ENCODE measurements around the gene KCMF1.
A peak's percentile ranks its signal among the peaks of the same experiment; 100 is the strongest.
"Not testable (repeated sequence)": the region's sequence is repeated elsewhere in the genome, so short reads cannot be mapped to it uniquely, and the experiment has no call there.

Gene KCMF1

GRCh38 chr2:84970868-84971509 is at the start of gene KCMF1:
Gene KCMF1 (plus strand): TSS chr2:84971161. CDS start chr2:84971452, 291 bp downstream.
- peak; percentile 86 for DNase-seq

DNA sequence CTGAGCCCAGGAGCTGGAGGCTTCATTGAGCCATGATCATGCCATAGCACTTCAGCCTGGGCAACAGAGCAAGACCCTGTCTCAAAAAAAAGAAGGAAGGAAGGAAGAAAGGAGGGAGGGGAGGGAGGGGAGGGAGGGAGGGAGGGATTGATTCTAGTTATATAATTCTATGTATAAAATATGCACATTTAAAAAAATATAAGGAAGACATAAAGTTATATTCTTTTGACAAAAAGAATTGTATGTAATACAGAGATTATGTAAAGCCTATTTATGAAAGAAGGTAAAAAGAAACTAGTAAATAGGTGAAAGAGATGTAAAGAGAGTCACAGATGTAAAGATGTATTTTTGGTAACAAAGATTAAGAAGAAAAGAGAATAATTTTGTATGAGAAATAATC is 48.0 kb upstream of the KCMF1 start:
- no peak for DNase-seq

GRCh38 chr2:84924173-84925106 is 46.5 kb upstream of the KCMF1 start:
- peak; percentile 17 for DNase-seq

GRCh38 chr2:84925336-84925723 is 45.6 kb upstream of the KCMF1 start:
- no peak for DNase-seq

- DNase-seq = peak; percentile 96
Measured at GRCh38 chr2:84925724-84926376, 45.1 kb upstream of the KCMF1 start.

- no peak for DNase-seq
Measured at GRCh38 chr2:84927275-84927627, 43.7 kb upstream of the KCMF1 start.

- DNase-seq = no peak
Measured at GRCh38 chr2:84931384-84931821, 39.6 kb upstream of the KCMF1 start.

- DNase-seq = no peak
Measured at GRCh38 chr2:84938194-84938879, 32.6 kb upstream of the KCMF1 start.

DNA sequence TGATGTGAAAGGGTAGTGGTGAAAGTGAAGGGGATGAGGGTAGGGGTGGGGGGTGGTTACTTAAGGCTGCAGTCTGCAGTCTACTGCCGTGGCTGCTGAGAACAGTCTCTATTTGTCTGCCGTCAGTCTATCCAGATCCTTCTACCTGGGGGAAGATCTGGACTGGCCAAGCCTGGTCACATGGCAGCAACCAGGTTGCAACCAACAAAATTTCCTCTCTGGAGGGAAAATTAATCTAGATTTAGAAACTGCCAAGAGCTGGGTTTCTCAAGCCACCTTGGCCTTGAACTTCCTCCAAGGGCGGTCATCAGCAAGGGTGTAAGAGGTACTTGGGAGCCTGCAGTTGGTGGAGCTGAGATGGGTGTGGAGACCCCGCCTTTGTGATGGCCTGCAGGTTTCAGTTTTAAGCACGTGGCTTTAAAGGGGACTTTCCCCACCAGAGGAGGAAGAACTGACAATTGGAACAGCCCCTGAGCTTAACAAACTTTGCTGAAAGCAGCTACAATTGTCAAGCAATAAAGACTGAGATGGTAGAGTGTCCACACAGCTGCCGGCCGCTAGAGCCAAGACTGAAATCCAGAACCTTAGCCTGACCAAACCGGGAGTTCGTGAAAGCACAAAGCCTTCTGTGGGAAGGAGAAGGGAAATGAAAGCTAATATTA is 31.4 kb upstream of the KCMF1 start:
- no peak for DNase-seq

DNA sequence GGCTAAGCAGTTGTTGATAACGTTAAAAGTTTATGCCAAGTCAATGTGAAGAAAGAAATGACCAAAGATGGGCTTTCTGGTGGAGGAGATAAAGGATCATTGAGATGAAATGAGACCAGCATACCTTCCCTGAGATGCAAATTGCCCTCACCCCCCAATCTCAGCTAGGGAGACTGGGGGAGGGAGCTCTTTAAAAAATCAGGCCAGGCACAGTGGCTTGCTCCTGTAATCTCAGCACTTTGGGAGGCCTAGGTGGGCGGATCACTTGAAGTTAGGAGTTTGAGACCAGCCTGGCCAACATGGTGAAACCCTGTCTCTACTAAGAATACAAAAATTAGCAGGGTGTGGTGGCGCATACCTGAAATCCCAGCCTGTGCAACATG is 30.9 kb upstream of the KCMF1 start:
- DNase-seq = no peak

- no peak for DNase-seq
Measured at GRCh38 chr2:84940831-84941412, 30.0 kb upstream of the KCMF1 start.

- no peak for DNase-seq
Measured at GRCh38 chr2:84942166-84942565, 28.8 kb upstream of the KCMF1 start.

DNA sequence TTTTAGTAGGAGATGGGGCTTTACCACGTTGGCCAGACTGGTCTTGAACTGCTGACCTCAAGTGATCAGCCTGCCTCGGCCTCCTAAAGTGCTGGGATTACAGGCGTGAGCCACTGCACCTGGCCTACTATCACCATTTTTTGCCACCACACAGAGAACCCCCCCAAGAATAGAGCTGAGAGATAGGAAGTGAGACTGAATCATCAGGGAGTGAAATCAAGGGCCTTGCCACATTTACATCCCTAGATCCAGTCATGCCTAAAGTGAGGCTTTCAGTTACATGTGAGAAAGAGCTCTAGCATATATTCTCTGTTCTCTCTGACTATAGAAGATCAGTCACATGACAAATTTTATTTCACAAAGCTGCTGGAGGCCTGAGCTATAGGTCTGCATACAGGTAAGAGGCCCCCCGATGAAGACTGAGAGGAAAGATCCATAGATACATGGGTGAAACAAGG is 28.0 kb upstream of the KCMF1 start:
- DNase-seq = no peak

DNA sequence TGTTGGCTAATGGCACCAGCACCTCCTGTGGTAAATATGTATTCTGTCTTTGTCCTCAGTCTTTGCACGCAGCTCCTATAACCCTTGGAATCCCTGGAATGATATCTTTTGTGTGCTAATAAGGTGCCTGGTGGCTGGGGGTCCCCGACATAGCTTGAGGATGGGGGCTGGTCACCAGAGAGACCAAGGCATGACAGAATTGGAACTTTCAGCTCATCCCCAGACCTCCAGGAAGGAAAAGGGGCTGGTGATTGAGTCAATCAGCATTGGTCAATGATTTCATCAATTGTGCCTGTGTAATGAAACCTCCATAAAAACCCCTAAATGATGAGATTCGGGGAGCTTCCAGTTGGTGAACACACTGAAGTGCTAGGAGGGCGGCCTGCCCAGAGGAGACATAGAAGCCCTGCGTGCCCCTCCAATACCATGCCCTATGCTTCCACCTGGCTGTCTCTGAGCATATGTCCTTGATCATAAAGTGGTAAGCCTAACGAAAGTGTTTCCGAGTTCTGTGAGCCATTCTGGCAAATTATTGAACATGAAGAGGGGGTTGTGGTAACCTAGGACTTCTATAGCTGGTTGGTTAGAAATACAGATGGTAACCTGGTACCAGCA is 26.6 kb upstream of the KCMF1 start:
- no peak for DNase-seq

DNA sequence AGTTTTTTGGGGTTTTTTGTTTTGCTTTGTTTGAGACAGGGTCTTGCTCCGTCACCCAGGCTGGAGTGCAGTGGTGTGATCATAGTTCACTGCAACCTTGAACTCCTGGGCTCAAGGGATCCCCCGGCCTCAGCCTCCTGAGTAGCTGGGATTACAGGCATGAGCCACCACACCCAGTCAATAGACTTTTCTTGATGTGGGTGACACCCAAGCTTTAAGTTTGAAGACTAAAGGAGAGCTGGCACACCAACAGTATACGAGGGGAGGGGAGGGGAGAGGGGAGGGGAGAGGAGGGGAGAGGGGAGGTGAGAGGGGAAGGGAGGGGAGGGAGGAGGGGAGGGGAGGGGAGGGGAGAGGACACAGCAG is 25.1 kb upstream of the KCMF1 start:
- not testable (repeated sequence) for DNase-seq

DNA sequence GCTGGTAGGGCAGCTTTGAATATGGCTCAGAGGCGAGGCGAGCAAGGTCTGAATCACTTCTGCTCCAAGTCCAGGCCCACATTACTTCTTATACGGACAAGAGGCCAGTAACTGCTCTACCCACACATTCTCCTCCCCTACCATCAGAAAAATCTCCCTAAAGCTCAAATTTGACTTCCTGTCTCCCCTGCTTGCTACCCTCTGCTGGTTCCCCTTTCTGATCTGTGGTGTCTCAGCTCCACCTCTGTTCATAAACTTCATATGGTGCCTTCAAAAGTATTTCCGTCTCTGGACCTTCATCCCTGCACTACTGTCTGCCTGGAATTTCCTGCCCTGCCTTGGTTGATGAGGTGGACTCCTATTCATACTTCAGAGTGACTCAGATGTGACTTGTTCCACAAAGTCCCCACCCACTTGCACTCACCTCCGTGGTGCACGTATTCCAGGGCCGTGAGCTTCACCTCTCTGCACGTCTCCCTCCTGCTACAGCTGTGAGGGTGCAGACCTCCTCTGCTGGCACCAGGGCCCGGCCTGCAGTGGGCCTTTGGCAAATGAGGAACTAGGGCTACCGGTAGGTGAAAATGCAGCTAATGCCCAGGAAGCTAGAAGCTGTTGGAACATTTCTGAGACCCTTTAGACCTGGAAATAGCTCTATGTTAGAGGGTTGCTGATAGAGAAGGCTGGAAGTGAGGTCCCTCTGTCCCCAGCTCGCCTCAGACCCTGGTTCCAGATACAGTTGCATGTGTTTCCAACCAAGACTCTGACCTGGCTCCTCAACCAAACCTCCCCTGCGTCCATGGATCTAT is 24.6 kb upstream of the KCMF1 start:
- no peak for DNase-seq

DNA sequence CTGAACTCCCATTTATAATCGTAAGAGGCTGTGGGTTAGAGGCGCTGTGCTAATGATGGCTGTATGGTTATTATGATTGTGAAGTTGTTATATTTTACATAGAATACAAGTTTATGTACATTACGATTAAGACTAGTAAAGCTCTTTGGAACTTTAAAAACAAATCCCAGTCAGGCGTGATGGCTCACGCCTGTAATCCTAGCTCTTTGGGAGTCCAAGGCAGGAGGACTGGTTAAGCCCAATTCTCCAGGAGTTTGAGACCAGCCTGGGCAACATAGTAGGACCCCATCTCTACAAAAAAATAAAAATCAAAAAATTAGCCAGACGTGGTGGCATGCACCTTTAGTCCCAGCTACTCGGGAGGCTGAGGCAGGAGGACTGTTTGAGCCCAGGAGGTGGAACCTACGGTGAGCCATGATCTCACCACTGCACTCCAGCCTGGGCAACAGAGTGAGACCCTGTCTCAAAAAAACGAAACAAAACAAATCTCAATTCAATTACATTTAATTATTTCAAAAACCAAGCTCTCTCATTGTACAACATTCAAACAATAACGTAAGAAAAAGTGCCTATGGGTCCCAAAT is 23.9 kb upstream of the KCMF1 start:
- no peak for DNase-seq

- DNase-seq = no peak
Measured at GRCh38 chr2:84953535-84953934, 17.4 kb upstream of the KCMF1 start.

DNA sequence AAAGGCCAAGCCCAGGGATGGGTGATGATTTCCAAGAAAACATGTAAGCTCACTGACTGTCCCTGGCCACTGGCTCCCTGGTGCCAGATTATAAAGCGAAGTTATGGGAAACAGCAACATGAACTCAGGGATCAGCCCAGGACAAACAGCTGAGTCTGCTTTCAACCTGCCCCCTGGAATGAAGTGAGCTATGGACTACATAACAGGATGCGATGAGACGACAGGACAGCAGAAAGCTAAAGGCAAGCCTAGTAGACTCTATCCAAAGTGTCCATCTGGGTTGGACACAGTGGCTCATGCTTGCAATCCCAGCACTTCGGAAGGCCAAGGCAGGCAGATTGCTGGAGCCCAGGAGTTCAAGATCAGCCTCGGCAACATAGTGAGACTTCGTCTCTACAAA is 16.6 kb upstream of the KCMF1 start:
- DNase-seq = no peak

All from NCI-H82 (cell line).